Trophoblast cell (in vitro differentiated cells and primary cell): ENCODE data around the gene FBN1. TPM values are rescaled to one million over a fixed set of nuclear protein-coding genes. Genes with fewer than 3 reads are reported as not detected.
A peak's percentile ranks its signal among the peaks of the same experiment; 100 is the strongest.

ENCODE experiments used
- DNase-seq, 2 donors: peaks; one replicate each; pipeline ENCODE4 v3.0.0-alpha.2; 2016
- H2AFZ ChIP-seq: 2 replicates; pipeline ENCODE4 v1.6.1; 2013; ENCODE audit warnings: low read length, moderate library complexity, mild to moderate bottlenecking; ENCODE audit not compliant: insufficient read depth, poor library complexity
- H2AK5ac ChIP-seq: 2 replicates; pipeline ENCODE4 v1.6.1; 2013; ENCODE audit warnings: mild to moderate bottlenecking, low read length
- H2BK120ac ChIP-seq: 2 replicates; pipeline ENCODE4 v1.6.1; 2013; ENCODE audit warnings: low read length, mild to moderate bottlenecking, moderate library complexity; ENCODE audit not compliant: insufficient read depth, poor library complexity
- H2BK12ac ChIP-seq: 2 replicates; pipeline ENCODE4 v1.6.1; 2013; ENCODE audit warnings: mild to moderate bottlenecking, low read length, moderate library complexity
- H2BK5ac ChIP-seq: 2 replicates; pipeline ENCODE4 v1.6.1; 2013; ENCODE audit warnings: low read length, low read depth, moderate library complexity, mild to moderate bottlenecking; ENCODE audit not compliant: poor library complexity
- H3K14ac ChIP-seq: 2 replicates; pipeline ENCODE4 v1.6.1; 2013; ENCODE audit warnings: mild to moderate bottlenecking, low read length
- H3K18ac ChIP-seq: 2 replicates; pipeline ENCODE4 v1.6.1; 2013; ENCODE audit warnings: mild to moderate bottlenecking, low read length
- H3K23ac ChIP-seq: 2 replicates; pipeline ENCODE4 v1.6.1; 2013; ENCODE audit warnings: low read length
- H3K27ac ChIP-seq: 2 replicates; pipeline ENCODE4 v1.5.1; 2013; ENCODE audit warnings: low read depth, mild to moderate bottlenecking, inconsistent platforms, low read length, moderate library complexity
- H3K27me3 ChIP-seq: 2 replicates; pipeline ENCODE4 v1.6.1; 2013; ENCODE audit warnings: inconsistent platforms, mild to moderate bottlenecking, low read length, moderate library complexity; ENCODE audit not compliant: insufficient read depth
- H3K36me3 ChIP-seq, 2 experiments: 1 replicate in 1 of 2; 2 replicates in 1 of 2; pipeline ENCODE4 v1.6.1; 2013; ENCODE audit warnings: low read length in 2 of 2, mild to moderate bottlenecking in 2 of 2, moderate library complexity in 1 of 2; ENCODE audit not compliant: insufficient read depth in 2 of 2, control insufficient read depth in 1 of 2
- H3K4ac ChIP-seq: 2 replicates; pipeline ENCODE4 v1.6.1; 2013; ENCODE audit warnings: low read depth, mild to moderate bottlenecking, low read length, moderate library complexity
- H3K4me1 ChIP-seq, 2 experiments: 1 replicate in 1 of 2; 2 replicates in 1 of 2; pipeline ENCODE4 v1.6.1; 2013; ENCODE audit warnings: low read length in 2 of 2, mild to moderate bottlenecking in 2 of 2, moderate library complexity in 1 of 2; ENCODE audit not compliant: insufficient read depth in 2 of 2, control insufficient read depth in 1 of 2
- H3K4me2 ChIP-seq: 2 replicates; pipeline ENCODE4 v1.6.1; 2013; ENCODE audit warnings: inconsistent platforms, mild to moderate bottlenecking, low read length, moderate library complexity
- H3K4me3 ChIP-seq: 2 replicates; pipeline ENCODE4 v1.5.1; 2013; ENCODE audit warnings: mild to moderate bottlenecking, low read depth, low read length, inconsistent platforms
- H3K79me1 ChIP-seq: one replicate; pipeline ENCODE4 v1.6.1; 2013; ENCODE audit warnings: low read length
- H3K79me2 ChIP-seq: 2 replicates; pipeline ENCODE4 v1.6.1; 2013; ENCODE audit warnings: low read length, mild to moderate bottlenecking; ENCODE audit not compliant: control insufficient read depth, insufficient read depth, poor library complexity
- H3K9ac ChIP-seq: 2 replicates; pipeline ENCODE4 v1.6.1; 2013; ENCODE audit warnings: mild to moderate bottlenecking, low read length
- H3K9me3 ChIP-seq: 2 replicates; pipeline ENCODE4 v1.6.1; 2013; ENCODE audit warnings: low read depth, mild to moderate bottlenecking, control low read depth, inconsistent platforms, low read length; ENCODE audit not compliant: insufficient read depth
- H4K12ac ChIP-seq: 2 replicates; pipeline ENCODE4 v1.6.1; 2013; ENCODE audit warnings: low read depth, mild to moderate bottlenecking, low read length, moderate library complexity
- H4K8ac ChIP-seq: 2 replicates; pipeline ENCODE4 v1.6.1; 2013; ENCODE audit warnings: low read depth, mild to moderate bottlenecking, low read length, moderate library complexity
- H4K91ac ChIP-seq: one replicate; pipeline ENCODE4 v1.6.1; 2013; ENCODE audit warnings: low read depth, mild to moderate bottlenecking, low read length, moderate library complexity
- WGBS: extraction: QIAGEN DNeasy Blood & Tissue Kit; methylation state at CpG from one replicate; pipeline ENCODE4 v1.1.7; 2013; ENCODE audit warnings: missing lambda C conversion rate; ENCODE audit not compliant: insufficient read length, insufficient coverage; ENCODE audit errors: extremely low coverage; 5-methylcytosine and 5-hydroxymethylcytosine counted together
- polyA plus RNA-seq: library from polyadenylated mRNA; stranded (reverse); fragments of 200-250 nt; gene quantifications from 2 replicates; pipeline ENCODE4 v1.2.3, GENCODE V29; 2013

FBN1 gene
- polyA plus RNA-seq = 4.4 and 5.3 TPM in 2 replicates

DNA sequence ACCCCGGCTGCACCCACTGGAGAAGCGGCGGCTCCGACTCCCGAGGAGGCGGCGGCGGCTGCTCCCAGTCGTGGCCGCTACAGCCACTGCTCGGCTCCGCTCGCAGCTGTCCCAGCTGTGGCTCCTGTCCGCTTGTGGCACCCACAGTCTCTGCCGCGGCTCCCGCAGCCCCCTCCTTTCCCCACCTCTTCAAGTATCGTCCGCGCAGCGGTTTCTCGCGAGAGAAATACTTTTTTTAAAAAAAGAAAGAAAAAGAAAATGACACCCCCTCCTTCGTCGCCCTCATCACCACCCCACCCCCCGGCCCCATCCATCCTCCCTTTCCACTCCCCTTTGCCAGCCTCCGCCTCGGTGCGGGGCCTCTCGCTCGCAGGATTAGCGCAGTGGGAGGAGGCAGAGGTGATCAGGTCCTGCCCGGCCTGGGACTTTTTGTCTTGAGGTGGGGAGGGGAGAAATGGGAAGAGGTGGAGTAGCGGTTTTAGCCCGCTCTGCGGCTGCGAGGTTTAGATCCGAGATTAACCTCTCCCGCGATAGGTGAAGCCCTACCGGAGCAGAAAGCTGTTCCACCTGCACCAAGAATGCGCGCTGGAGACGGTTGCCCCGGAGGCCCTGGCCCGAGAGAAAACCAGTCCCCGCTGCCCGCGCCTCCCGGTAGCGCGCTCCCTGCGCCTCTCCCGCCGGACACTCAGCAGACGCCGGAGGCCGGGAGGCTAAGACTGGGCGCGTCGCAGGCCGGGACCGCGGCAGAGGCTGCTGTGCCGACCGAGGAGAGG, at the start of gene FBN1:
Gene FBN1, minus strand, starts transcription at position 152 of the 773 bp plus-strand sequence. CDS start 940 bp downstream, outside the sequence.
- DNase-seq = peak; percentile 84 to 89
- H3K79me2 ChIP-seq = peaks cover 4% of the 10 kb centered on the region
- H3K79me1 ChIP-seq = peaks cover 3% of the 10 kb centered on the region
- peaks cover 26% of the 10 kb centered on the region for H3K27me3 ChIP-seq
- H3K36me3 ChIP-seq = no peaks in the 10 kb centered on the region
- no peak within 1 kb of the TSS for H3K4ac ChIP-seq
- no peak within 1 kb of the TSS for H3K18ac ChIP-seq
- peak within 1 kb of the TSS; percentile 71 for H3K9ac ChIP-seq
- H3K27ac ChIP-seq = no peak within 1 kb of the TSS
- H2BK12ac ChIP-seq = no peak within 1 kb of the TSS
- peak within 1 kb of the TSS; percentile 82 for H3K4me3 ChIP-seq
- H2BK5ac ChIP-seq = no peak within 1 kb of the TSS
- H4K91ac ChIP-seq = peak within 1 kb of the TSS; percentile 19
- WGBS = no CpG with 5 or more reads among the region's 66 CpGs
- peak within 1 kb of the TSS; percentile 40 for H3K14ac ChIP-seq
- no peak within 1 kb of the TSS for H3K23ac ChIP-seq
- H2BK120ac ChIP-seq = no peak within 1 kb of the TSS
- no peak within 1 kb of the TSS for H2AK5ac ChIP-seq
- H2AFZ ChIP-seq = peak within 1 kb of the TSS; percentile 77
- no peaks in the 10 kb centered on the region for H3K9me3 ChIP-seq
- H4K8ac ChIP-seq = peak within 1 kb of the TSS; percentile 75
- no peak within 1 kb of the TSS for H4K12ac ChIP-seq
- peaks cover 0 to 8% of the 10 kb centered on the region in 2 experiments for H3K4me1 ChIP-seq
- peak within 1 kb of the TSS; percentile 99 for H3K4me2 ChIP-seq

DNA sequence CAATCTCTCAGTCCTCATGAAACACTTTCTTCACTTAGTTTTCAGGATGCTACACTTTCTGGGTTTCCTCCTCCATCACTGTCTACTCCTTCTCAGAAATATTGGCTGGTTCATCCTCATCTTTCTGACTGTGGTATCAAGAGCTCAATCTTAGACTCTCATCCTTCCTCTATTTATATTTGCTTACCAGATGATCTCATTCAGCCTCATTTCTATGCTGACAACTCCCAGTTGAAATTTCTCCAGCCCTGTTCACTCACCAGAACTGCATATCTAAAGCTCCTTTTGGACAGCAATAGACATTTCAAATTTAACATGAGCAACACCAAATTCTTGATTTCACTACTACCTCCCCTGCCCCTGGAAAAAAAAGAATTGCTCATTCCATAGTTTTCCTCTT, 48.0 kb upstream of the FBN1 start:
- Histone ChIP-seq H2AK5ac (no peak overlapping the region), H2AFZ (no peak overlapping the region), H3K18ac (no peak overlapping the region), H4K91ac (no peak overlapping the region), H3K4me2 (no peak overlapping the region), H3K23ac (no peak overlapping the region), H4K8ac (no peak overlapping the region), H3K36me3 (no peaks in the 10 kb centered on the region), H3K9ac (no peak overlapping the region), H3K79me2 (no peaks in the 10 kb centered on the region), H3K4me3 (no peak overlapping the region), H3K27me3 (no peaks in the 10 kb centered on the region), H2BK5ac (no peak overlapping the region), H3K4me1 (no peaks in the 10 kb centered on the region), H4K12ac (no peak overlapping the region), H3K9me3 (no peaks in the 10 kb centered on the region), H3K14ac (no peak overlapping the region), H3K27ac (no peak overlapping the region), H3K4ac (no peak overlapping the region), H3K79me1 (peaks cover 2% of the 10 kb centered on the region), H2BK120ac (no peak overlapping the region), H2BK12ac (no peak overlapping the region)
- no peak for DNase-seq

DNA sequence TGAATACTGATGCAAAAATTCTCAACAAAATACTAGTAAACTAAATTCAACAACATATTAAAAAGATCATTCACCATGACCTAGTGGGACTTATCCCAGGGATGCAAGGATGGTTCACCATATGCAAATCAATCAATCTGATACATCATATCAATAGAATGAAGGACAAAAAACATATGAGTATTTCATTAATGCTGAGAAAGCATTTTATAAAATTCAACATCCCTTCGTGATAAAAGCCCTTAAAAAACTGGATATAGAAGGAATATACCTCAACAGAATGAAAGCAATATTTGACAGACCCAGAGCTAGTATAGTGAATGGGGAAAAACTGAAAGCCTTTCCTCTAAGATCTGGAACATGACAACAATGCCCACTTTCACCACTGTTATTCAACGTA, 43.0 kb upstream of the FBN1 start:
- Histone ChIP-seq H3K9me3 (no peaks in the 10 kb centered on the region), H3K18ac (no peak overlapping the region), H3K23ac (no peak overlapping the region), H3K27me3 (no peaks in the 10 kb centered on the region), H2AK5ac (no peak overlapping the region), H4K8ac (no peak overlapping the region), H2BK120ac (no peak overlapping the region), H3K4me1 (peaks cover 0 to 2% of the 10 kb centered on the region in 2 experiments), H3K9ac (no peak overlapping the region), H3K79me2 (no peaks in the 10 kb centered on the region), H3K27ac (no peak overlapping the region), H3K4me3 (no peak overlapping the region), H4K12ac (no peak overlapping the region), H3K4me2 (no peak overlapping the region), H3K79me1 (no peaks in the 10 kb centered on the region), H3K36me3 (no peaks in the 10 kb centered on the region), H2AFZ (no peak overlapping the region), H3K14ac (no peak overlapping the region), H2BK12ac (no peak overlapping the region), H2BK5ac (no peak overlapping the region), H4K91ac (no peak overlapping the region), H3K4ac (no peak overlapping the region)
- WGBS = no CpG with 5 or more reads among the region's 2 CpGs
- no peak for DNase-seq

DNA sequence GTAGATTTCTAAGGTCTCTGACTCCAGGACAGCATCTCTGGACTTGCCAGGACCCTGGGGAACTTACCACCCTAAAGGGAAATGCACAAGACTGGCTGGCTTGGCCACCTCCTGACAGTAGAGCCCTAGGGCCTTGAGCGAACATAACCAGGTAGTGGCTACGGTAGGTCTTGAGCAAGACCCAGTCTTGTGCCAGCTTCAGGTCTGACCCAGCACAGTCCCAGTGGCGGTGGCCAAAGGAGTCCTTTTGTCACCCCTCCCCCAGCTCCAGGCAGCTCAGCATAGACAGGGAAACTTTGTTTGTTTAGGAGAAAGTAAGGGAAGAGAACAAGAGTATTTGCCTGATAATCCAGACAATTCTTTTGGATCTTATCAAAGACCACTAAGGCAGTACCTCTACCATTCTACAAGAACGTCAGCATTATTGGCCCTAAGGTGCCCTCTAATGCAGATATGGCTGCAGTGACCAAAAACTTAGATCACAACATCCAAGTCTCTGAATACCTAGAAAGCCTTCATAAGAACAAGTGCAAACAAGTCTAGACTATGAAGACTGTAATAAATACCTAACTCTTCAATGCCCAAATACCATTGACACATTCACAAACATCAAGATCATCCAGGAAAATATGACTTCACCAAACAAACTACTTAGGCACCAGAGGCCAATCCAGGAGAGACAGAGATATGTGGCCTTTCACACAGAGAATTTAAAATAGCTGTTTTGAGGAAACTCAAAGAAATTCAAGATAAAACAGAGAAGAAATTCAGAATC, 38.7 kb upstream of the FBN1 start:
- Histone ChIP-seq H3K4me2 (no peak overlapping the region), H2BK120ac (no peak overlapping the region), H3K4me3 (no peak overlapping the region)

More for the DNA sequence above, 38.7 kb upstream of the FBN1 start:
- no peaks in the 10 kb centered on the region for H3K9me3 ChIP-seq
- no peak overlapping the region for H4K12ac ChIP-seq
- H3K36me3 ChIP-seq = no peaks in the 10 kb centered on the region
- H3K4me1 ChIP-seq = peaks cover 3 to 9% of the 10 kb centered on the region in 2 experiments
- H3K79me2 ChIP-seq = no peaks in the 10 kb centered on the region
- no peak overlapping the region for H4K8ac ChIP-seq
- DNase-seq = peak; percentile 56 to 91
- H2AK5ac ChIP-seq = no peak overlapping the region
- no peak overlapping the region for H3K9ac ChIP-seq
- no peak overlapping the region for H3K4ac ChIP-seq
- no peak overlapping the region for H3K27ac ChIP-seq
- H4K91ac ChIP-seq = no peak overlapping the region
- H3K27me3 ChIP-seq = no peaks in the 10 kb centered on the region
- no peak overlapping the region for H3K18ac ChIP-seq
- no peaks in the 10 kb centered on the region for H3K79me1 ChIP-seq
- no peak overlapping the region for H3K23ac ChIP-seq
- no CpG with 5 or more reads among the region's 4 CpGs for WGBS
- H2BK12ac ChIP-seq = no peak overlapping the region
- H2BK5ac ChIP-seq = no peak overlapping the region
- no peak overlapping the region for H3K14ac ChIP-seq
- H2AFZ ChIP-seq = no peak overlapping the region
